Epithelial cell of proximal tubule (primary cell): ENCODE results near the gene CLCNKB. TPM values are rescaled to one million over a fixed set of nuclear protein-coding genes. Genes with fewer than 3 reads are reported as not detected.
"Not testable (repeated sequence)": the region's sequence is repeated elsewhere in the genome, so short reads cannot be mapped to it uniquely, and the experiment has no call there.

Source experiments
- DNase-seq: peaks from one replicate; pipeline ENCODE4 v3.0.0-alpha.2; 2011; ENCODE audit warnings: low read depth
- H3K4me3 ChIP-seq: 2 replicates; pipeline ENCODE4 v1.5.1; 2011; ENCODE audit warnings: low read depth, mild to moderate bottlenecking, low read length
- total RNA-seq: library from RNA; depleted of rRNA; stranded (reverse); fragments of >200 nt; gene quantifications from 2 replicates; pipeline ENCODE4 v1.2.3, GENCODE V29; 2015
- TF ChIP-seq, protein P1 (sequence below): conservative IDR thresholded peaks from 2 replicates; pipeline ENCODE4 v1.5.1; 2012; ENCODE audit warnings: low read depth, mild to moderate bottlenecking, low read length

The CLCNKB gene
- total RNA-seq, 1 donor from 2014 or later, result 0.98 TPM

DNA sequence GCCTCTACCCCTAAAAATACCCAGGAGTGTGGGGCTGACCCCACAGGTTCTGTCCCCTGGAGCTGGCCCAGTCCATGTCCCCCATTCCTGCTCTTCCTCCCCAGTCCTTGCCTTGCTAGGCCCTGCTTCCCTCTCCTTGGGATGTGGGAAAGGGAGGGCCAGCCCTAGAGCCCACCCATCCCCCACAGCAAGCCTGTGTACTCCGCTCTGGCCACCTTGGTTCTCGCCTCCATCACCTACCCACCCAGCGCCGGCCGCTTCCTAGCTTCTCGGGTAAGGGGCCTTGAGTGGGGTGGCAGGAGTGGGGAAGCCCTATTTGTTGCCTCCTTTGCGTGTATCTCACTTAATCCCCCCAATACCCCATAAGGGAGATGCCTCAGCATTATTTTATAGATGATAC lies 6.7 kb downstream of the CLCNKB start:
- no peak for DNase-seq
- no peak overlapping the region for H3K4me3 ChIP-seq
- TF ChIP-seq, protein P1, sequence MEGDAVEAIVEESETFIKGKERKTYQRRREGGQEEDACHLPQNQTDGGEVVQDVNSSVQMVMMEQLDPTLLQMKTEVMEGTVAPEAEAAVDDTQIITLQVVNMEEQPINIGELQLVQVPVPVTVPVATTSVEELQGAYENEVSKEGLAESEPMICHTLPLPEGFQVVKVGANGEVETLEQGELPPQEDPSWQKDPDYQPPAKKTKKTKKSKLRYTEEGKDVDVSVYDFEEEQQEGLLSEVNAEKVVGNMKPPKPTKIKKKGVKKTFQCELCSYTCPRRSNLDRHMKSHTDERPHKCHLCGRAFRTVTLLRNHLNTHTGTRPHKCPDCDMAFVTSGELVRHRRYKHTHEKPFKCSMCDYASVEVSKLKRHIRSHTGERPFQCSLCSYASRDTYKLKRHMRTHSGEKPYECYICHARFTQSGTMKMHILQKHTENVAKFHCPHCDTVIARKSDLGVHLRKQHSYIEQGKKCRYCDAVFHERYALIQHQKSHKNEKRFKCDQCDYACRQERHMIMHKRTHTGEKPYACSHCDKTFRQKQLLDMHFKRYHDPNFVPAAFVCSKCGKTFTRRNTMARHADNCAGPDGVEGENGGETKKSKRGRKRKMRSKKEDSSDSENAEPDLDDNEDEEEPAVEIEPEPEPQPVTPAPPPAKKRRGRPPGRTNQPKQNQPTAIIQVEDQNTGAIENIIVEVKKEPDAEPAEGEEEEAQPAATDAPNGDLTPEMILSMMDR, result no peak

DNA sequence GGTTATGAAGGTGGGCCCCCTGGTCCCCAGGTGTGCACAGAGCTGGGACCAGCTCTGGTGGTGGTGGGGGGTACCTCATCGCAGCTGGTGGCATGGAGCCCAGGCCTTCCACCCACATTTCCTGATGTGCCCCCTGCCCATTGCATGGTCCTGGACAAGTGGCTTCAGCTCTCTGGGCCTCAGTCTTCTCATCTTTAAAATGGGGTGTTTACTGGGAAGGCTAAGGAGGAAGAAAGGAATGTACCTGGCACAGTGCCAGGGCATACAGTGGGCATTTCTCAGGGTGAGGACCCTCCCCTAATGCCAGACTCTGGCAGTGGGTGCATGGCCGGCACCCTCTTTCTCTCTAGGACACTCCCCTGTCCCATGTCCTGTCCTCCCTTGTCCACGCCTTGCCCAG lies 7.5 kb downstream of the CLCNKB start:
- TF ChIP-seq, protein P1, result no peak
- no peak for DNase-seq
- H3K4me3 ChIP-seq, result no peak overlapping the region

DNA sequence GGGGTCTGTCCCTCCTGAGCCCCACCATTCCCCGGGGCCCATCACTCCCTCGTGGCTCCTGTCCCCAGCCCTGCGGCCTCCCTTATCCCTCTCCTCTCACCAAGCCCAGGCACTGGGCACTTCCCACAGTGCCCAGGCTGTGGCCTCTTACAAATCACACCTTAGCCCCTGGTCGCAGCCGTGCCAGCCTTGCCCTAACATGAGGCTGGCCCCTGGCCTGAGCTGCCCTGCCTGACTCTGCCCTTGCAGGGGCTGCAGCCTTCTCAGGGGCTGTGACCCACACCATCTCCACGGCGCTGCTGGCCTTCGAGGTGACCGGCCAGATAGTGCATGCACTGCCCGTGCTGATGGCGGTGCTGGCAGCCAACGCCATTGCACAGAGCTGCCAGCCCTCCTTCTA lies 8.4 kb downstream of the CLCNKB start:
- H3K4me3 ChIP-seq, DNase-seq: not testable (repeated sequence)

DNA sequence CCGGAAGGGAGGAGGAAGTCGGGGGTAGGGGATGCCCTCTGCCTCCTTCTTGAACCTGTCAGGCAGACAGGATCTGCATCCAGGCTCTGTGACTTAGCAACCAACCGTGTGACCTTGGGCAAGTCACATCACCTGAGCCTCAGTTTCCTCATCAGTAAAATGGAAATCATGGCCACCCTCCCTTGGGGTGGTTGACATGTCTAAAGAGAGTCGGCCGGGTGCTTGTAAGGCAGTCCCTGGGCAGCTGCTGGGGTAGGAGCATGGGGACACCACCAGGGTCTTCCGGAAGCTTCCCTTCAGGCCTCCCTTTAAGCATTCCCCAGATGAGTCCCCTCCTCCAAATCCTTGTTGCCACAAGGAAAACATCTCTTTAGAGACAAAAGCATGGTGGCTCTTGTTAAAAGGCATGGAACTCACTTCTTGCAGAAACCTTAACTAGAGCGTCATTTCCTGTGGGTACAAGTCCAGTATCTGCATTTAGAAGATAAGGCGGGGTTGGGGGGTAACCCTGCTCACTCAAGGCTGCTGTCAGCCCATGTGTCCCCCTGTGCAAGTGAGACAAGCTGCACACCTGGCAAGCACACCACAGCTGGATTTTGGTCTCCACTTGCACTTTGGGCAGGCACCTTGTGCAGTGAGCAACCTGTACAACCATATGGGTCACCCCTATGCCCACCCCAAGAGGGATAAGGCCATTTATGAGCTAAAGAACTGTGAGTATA lies 10.4 kb downstream of the CLCNKB start:
- H3K4me3 ChIP-seq, result no peak overlapping the region
- no peak for DNase-seq
- TF ChIP-seq, protein P1, result no peak

DNA sequence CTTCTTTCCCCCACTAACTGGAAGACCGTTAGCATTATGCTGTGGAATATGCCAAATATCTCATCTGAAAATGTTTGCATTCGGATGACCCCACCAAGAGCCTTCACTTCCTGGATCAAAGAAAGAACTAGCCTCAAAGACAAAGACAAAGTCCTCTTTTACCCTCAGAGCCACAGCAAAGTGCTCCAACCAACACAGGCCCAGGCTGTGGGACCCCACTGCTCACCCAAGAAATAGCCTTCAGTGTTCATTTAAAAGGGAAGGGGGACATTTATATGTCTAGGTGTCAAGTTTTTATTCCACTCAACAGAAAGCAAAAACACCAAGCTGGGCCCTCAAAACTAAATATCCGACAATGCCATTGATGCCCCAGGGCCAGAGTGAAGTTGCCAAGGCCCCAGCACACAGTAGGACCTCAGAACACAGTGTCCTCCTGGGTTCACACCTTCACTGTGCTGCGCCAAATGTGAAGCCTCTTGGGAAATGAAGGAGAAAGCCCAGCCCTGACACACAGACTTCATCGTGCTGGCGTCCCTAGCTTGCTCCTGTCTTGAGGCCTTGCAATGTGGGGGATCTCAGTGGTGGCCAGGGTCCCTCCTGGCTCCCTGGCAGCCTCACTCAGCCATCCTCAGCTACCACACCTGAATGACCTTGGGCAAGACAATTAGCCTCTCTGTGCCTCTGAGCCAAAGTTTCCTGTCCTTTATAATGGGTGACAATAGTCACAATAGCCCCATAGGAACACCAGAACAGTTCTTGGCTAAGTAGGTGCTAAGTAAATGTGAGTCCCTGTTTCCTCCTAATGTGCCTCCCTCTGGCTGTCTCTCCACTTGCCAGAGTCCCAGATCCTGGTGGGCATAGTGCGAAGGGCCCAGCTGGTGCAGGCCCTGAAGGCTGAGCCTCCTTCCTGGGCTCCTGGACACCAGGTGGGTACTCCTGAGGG lies 11.3 kb downstream of the CLCNKB start:
- TF ChIP-seq, protein P1, result no peak
- DNase-seq, result no peak
- H3K4me3 ChIP-seq, result no peak overlapping the region

DNA sequence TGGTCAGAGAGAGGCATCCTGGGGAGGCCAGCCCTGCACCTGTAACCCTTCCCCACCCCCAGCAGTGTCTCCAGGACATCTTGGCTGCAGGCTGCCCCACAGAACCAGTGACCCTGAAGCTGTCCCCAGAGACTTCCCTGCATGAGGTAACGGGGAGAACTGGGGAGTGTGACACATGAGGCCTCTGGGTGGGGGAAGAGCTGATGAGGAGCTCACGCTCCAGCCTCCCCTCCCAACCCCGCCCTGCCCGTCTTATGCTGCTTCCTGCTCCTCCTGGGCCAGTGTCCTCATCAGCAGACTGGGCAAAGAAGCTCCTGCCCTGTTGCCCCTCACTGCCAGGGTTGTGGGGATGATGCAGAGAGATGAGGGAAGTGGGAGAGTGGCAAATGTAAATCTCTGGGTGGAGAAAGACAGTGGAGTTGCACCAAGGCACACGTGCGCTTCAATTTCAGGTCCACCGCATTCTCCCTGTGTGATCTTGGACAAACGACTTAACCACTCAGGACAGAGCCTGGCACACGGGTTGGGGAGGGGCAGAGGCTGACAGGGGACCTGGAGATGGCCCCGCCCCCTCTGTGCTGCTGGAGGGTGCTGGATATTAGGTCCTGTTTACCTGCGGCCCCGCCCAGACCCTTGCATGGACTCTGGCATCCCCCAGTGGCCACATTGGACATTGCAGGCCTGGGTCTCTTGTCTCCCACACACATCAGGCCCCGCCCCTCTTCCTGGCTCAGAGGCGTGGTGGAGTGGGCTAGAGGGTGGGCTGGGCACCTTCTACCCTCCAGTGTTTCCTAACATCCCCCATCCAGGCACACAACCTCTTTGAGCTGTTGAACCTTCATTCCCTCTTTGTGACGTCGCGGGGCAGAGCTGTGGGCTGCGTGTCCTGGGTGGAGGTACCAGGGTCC lies 12.3 kb downstream of the CLCNKB start:
- TF ChIP-seq, protein P1, result peak; percentile 89
- no peak for DNase-seq

DNA sequence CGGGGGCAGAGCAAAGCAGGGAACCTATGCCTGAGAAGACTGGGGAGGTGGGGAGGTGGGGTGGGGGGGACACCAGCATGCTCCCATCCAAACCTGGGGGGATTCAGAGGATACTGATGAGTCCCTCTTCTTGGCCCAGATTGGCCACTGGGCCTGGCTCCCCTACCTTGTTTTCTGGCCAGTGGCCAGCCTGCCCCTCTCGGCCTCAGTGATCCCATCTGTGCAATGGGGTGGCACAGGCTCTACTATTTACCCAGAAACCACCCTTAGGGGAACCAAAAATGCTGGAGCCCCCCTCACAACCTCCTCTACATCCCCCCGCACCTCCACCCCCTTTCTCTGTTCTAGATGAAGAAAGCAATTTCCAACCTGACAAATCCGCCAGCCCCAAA lies 12.9 kb downstream of the CLCNKB start:
- H3K4me3 ChIP-seq, DNase-seq: not testable (repeated sequence)

More for the DNA sequence above, 12.3 kb downstream of the CLCNKB start:
- H3K4me3 ChIP-seq, result no peak overlapping the region

DNA sequence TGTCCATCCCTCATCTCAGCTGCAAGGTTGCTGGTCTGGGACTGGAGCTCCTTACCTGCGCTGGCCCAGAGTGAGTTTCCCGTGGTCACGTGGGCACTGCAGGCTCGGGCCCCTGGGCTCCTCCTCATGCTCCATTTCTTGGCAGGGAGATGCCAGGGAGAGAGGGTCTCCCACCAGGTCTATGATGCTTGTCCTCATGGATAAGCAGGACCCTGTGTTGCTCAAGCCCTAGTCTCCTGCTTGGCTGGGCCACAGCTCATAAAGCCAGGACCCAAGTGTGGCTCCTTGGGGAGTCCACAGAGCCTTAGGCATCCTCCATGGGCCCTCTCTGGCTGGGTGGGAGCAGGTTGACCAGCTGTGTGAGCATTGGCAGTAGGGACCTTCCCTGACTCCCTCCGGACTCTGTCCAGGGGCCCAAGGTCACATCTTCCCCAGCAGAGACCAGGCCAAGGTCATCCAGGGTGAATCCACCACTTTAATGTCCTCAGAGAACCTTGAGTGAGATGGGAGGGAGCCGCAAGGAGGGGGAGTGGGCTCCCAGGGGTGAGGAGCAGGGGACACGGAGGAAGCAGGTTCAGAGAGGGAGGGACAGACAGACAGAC lies 13.8 kb downstream of the CLCNKB start:
- DNase-seq, H3K4me3 ChIP-seq: not testable (repeated sequence)

DNA sequence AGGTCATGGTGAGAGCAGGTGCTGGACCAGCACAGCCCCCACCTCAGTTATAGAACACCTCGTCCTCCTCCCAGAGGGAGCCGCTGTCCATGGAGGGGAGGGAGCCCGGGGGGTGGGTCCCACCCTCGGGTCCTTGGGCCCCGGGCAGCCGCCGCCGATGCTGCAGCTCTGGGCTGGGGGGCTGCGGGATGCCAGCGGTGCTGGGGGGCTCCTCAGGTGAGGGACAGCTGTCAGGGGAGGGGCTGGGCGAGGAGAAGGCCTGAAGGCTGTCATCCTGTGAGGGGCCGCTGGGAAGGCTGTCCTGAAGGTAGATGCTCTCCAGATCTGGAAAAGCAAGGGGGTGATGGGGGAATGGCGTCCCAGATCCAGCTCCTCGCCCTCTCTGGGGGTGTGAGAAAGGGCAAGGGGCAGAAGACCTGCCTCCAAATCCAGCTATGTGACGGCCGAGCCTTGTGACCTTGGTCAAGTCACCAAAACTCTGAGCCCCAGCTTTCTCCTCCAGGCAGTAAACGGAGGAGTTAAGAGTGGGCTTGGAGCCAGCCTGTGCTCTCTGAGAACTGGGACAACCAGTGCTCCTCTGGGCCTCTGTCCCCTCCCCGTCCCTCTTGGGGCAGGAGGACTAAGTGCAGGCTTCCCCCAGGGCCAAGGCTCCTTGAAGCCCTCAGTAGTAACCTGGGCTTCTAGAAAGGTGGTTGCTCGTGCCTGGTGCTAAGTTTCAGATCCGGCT lies 15.0 kb downstream of the CLCNKB start:
- not testable (repeated sequence) for DNase-seq, H3K4me3 ChIP-seq
